Prostate gland (tissue), 2 donors: Measurements from ENCODE around the gene SMAD7. TPM values are rescaled to one million over a fixed set of nuclear protein-coding genes. Genes with fewer than 3 reads are reported as not detected.

ENCODE experiments used
- DNase-seq: peaks from one replicate; pipeline ENCODE4 v3.0.0-alpha.2; 2019; ENCODE audit warnings: low spot score
- H3K27ac ChIP-seq, 2 donors: fragments of 200-600 bp; sonication (generic); 2 replicates each; pipeline ENCODE4 v1.5.1; 2017 to 2019
- H3K27me3 ChIP-seq: fragments of 200-600 bp; sonication (generic); replicated peaks from 2 replicates; pipeline ENCODE4 v1.5.1; 2019; ENCODE audit not compliant: insufficient read depth
- H3K36me3 ChIP-seq, 2 donors: fragments of 200-600 bp; sonication (generic); 1 replicate in 1 of 2; 2 replicates in 1 of 2; pipeline versions ENCODE4 v1.5.1 to v1.8.1; 2017 to 2019
- H3K4me1 ChIP-seq: fragments of 200-600 bp; sonication (generic); replicated peaks from 2 replicates; pipeline ENCODE4 v1.5.1; 2019
- H3K4me3 ChIP-seq, 2 donors: fragments of 200-600 bp; sonication (generic); 2 replicates each; pipeline ENCODE4 v1.5.1; 2017 to 2019
- H3K9me3 ChIP-seq: fragments of 200-600 bp; sonication (generic); 2 replicates; pipeline ENCODE4 v1.5.1; 2017
- POLR2A ChIP-seq: fragments of 450-650 bp; IDR thresholded peaks from one replicate; pipeline ENCODE4 v1.6.1; 2016; ENCODE audit warnings: antibody characterized with exemption, mild to moderate bottlenecking
- POLR2AphosphoS5 ChIP-seq: sonication (generic); formaldehyde crosslinking; IDR thresholded peaks from one replicate; pipeline ENCODE4 v1.6.1; 2017; ENCODE audit warnings: antibody characterized with exemption
- WGBS: methylation state at CpG from one replicate; pipeline ENCODE4 v1.1.5; 2018; 5-methylcytosine and 5-hydroxymethylcytosine counted together
- intact Hi-C: fragments of 100-400 bp; cut with DNase I; formaldehyde crosslinking; loops from one replicate; pipeline ENCODE4 v1.14.2; 2022
- total RNA-seq, 2 donors: library from RNA; depleted of rRNA; stranded (reverse); fragments of >200 nt; gene quantifications; one replicate each; pipeline ENCODE4 v1.1.0, GENCODE V29; 2016
- TF ChIP-seq, protein P1 (sequence below), 4 experiments: fragments of 200-600 bp in 2 of 4; fragments of 450-650 bp in 2 of 4; sonication (generic) in 2 of 4; IDR thresholded peaks; 1 replicate in 3 of 4; 2 replicates in 1 of 4; pipeline ENCODE4 v1.5.1; 2016 to 2019; ENCODE audit warnings: antibody characterized with exemption in 4 of 4, mild to moderate bottlenecking in 2 of 4, moderate library complexity in 2 of 4

SMAD7 gene
- total RNA-seq, 2 donors from 2014 or later = 29.3 to 31.0 TPM

DNA sequence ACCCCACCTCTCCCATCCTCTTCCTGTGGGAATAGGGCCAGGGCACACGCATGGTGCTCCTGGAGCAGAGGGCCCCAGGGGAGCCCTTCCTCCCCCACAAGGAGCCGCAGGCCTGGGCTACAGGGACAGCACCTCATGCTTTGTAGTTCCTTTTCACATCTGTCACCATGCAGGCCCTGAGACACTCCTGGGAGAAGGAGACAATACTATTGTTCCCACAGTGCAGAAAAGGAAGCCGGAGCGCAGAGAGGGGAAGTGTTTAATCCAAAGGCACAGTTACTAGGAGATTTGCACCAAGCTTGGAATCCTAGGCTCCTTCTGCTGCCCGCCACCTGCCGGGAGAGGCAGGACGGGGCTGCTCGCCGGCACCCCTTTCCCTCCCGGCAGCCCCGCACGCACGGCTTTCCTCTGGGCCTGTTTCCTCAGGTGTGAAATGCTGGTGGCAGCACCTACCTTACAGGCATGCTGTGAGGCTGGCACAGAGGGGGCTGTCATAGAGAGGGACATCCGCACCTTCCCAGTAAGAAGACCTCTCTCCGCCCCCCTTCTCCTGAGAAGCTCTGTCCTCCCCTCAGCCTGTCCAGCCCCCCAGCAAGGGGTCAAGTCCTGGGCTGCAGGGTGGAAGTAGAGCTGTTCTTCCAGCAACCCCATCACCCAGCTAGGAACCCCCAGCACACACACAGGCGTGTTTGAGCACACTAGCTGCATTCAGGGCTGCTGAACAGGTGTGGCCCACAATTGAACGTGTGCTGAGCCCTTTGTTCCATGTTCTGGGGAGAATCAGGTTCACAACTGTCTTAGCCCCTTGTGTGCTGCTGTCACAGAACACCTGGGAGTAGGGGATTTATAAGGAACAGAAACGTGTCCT, 62.6 kb downstream of the SMAD7 start:
- intact Hi-C loops = loop anchor here (5.0 kb wide), 2 partner anchors 39 to 61 kb away; no protein-coding TSS in a partner anchor
- no peak overlapping the region for H3K27ac ChIP-seq
- 80% methylated on average over 18 of the region's 18 CpGs for WGBS
- H3K4me1 ChIP-seq = peaks cover 17% of the 10 kb centered on the region
- H3K4me3 ChIP-seq = no peak overlapping the region
- DNase-seq = no peak
- no peaks in the 10 kb centered on the region for H3K27me3 ChIP-seq
- TF ChIP-seq POLR2AphosphoS5 (no peak), POLR2A (no peak)
- TF ChIP-seq, protein P1, sequence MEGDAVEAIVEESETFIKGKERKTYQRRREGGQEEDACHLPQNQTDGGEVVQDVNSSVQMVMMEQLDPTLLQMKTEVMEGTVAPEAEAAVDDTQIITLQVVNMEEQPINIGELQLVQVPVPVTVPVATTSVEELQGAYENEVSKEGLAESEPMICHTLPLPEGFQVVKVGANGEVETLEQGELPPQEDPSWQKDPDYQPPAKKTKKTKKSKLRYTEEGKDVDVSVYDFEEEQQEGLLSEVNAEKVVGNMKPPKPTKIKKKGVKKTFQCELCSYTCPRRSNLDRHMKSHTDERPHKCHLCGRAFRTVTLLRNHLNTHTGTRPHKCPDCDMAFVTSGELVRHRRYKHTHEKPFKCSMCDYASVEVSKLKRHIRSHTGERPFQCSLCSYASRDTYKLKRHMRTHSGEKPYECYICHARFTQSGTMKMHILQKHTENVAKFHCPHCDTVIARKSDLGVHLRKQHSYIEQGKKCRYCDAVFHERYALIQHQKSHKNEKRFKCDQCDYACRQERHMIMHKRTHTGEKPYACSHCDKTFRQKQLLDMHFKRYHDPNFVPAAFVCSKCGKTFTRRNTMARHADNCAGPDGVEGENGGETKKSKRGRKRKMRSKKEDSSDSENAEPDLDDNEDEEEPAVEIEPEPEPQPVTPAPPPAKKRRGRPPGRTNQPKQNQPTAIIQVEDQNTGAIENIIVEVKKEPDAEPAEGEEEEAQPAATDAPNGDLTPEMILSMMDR (IDR thresholded peaks at IDR 0.05) = no peak
- no peaks in the 10 kb centered on the region for H3K36me3 ChIP-seq
- no peaks in the 10 kb centered on the region for H3K9me3 ChIP-seq

DNA sequence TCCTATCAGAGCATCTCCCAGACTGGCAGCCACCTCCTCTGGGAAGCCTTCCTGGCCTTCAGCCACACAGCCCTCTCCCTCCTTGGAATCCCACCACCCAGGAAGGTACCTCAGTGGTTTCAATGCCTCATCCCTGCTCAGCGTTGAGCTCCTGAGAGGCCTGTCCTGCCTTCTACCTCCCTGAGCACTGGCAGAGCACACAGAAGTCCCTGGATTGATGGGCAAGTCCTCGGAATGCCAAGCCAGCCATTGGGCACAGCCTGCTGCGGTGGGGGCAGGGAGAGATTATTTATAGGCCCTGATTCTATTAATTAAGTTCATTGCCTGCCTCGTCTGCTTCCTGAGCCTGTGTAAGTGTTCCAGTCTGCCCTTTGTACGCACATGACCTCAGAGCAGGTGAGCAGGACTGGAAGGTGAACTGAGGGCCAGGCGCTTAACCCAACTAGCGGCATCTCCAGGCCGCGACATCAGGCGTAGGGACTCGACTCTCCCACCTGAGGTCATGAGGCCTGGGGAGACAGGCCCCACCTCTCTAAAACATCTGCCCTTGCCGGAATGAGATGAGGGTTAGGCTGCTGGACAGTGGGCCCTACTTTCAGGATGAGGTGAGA, 63.4 kb downstream of the SMAD7 start:
- H3K9me3 ChIP-seq = no peaks in the 10 kb centered on the region
- no peak for DNase-seq
- no peak overlapping the region for H3K4me3 ChIP-seq
- H3K4me1 ChIP-seq = peaks cover 9% of the 10 kb centered on the region
- WGBS = 87% methylated on average over 12 of the region's 12 CpGs
- no peaks in the 10 kb centered on the region for H3K36me3 ChIP-seq
- intact Hi-C loops = loop anchor here (5.0 kb wide), 2 partner anchors 40 to 60 kb away; no protein-coding TSS in a partner anchor
- no peak overlapping the region for H3K27ac ChIP-seq
- TF ChIP-seq POLR2A = no peak
- TF ChIP-seq POLR2AphosphoS5 = no peak
- TF ChIP-seq, protein P1 (IDR thresholded peaks at IDR 0.05) = no peak
- no peaks in the 10 kb centered on the region for H3K27me3 ChIP-seq

DNA sequence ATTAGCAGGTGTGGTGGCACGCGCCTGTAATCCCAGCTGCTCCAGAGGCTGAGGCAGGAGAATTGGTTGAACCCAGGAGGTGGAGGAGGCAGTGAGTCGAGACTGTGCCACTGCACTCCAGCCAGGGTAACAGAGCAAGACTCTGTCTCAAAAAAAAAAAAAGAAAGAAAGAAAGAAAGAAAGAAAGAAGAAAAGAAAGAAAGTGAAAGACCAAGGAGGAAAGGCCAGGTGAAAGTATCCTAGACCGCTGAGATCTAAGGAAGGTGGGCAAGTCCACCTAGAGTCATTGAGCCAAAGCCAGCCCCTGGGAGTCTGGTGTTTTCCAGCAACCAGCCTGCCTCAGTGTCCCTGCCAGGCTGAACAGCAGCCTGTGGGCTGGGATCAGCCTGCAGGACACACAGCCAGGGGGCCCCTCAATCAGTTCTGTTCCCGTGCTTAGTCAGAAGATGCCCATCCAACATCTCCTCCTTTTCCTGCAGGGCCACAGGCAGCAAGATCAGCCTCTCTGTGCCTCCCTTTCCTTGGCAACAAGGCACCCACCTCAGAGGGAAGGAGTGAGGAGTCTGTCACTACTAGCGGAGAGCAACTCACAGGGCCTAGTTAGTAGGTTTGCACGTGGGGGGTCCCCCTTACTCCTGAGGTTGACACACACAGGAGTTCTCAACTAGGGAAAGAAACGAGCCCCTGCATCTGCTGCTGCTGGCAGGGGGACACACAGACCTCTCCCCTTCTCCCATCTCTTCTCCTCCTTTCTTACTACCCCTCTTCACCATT, 64.1 kb downstream of the SMAD7 start:
- Histone ChIP-seq H3K27me3 (no peaks in the 10 kb centered on the region), H3K4me3 (no peak overlapping the region), H3K9me3 (no peaks in the 10 kb centered on the region), H3K4me1 (peaks cover 4% of the 10 kb centered on the region), H3K36me3 (no peaks in the 10 kb centered on the region), H3K27ac (no peak overlapping the region)
- 93% methylated on average over 8 of the region's 8 CpGs for WGBS
- no peak for DNase-seq
- intact Hi-C loops = loop anchor here (5.0 kb wide), 2 partner anchors 41 to 59 kb away; no protein-coding TSS in a partner anchor
- TF ChIP-seq POLR2AphosphoS5 (no peak), POLR2A (no peak)
- TF ChIP-seq, protein P1 (IDR thresholded peaks at IDR 0.05) = no peak

DNA sequence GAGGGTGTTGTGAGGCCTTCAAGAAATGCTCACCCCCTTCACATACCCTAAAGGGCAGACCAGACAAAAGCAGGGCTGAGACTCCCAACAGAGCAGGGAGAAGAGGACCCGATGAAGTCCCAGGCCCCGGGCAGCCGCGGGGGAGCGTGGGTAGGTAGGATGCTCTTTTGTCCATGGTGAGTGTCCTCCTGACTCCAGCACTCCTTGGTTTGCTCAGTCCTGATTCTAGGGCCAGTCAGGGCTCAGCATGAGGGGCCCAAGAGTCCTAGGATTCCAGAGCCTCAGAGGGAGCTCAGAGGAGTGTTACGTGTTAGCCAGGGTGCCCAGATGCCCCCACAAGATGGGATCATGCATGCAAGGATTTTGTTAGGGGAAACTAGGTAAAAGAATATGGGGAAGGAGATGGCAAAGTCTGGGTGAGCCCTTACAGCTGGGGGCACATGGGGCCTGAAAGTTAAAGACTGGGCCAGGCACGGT, 64.8 kb downstream of the SMAD7 start:
- Histone ChIP-seq H3K36me3 (no peaks in the 10 kb centered on the region), H3K9me3 (no peaks in the 10 kb centered on the region), H3K27ac (peak overlapping the region; percentile 65 to 69), H3K27me3 (no peaks in the 10 kb centered on the region), H3K4me1 (peaks cover 4% of the 10 kb centered on the region), H3K4me3 (no peak overlapping the region)
- no peak for DNase-seq
- intact Hi-C loops = loop anchor here (5.0 kb wide), 2 partner anchors 41 to 59 kb away; no protein-coding TSS in a partner anchor
- TF ChIP-seq POLR2AphosphoS5 = no peak
- TF ChIP-seq, protein P1 (IDR thresholded peaks at IDR 0.05) = no peak
- TF ChIP-seq POLR2A = no peak
- 88% methylated on average over 7 of the region's 7 CpGs for WGBS
